GM18867 (cell line): ENCODE results near the gene LONRF3.

Experiments
- ATAC-seq: cut with Tn5 transposase; IDR thresholded peaks from one replicate; pipeline ENCODE4 v1.9.1; 2021; ENCODE audit warnings: mild to moderate bottlenecking, moderate library complexity; ENCODE audit not compliant: unreplicated experiment

Gene LONRF3

GRCh38 chrX:119030990-119031389, 56.6 kb downstream of the LONRF3 start:
- ATAC-seq: no peak

GRCh38 chrX:119036107-119037029, 62.0 kb downstream of the LONRF3 start:
- ATAC-seq: no peak

- no peak for ATAC-seq
These were observed 66.0 kb downstream of the LONRF3 start for GRCh38 chrX:119040432-119040831.

- no peak for ATAC-seq
These were observed 66.8 kb downstream of the LONRF3 start for GRCh38 chrX:119041175-119041574.

- no peak for ATAC-seq
These were observed 67.6 kb downstream of the LONRF3 start for GRCh38 chrX:119042040-119042439.

- no peak for ATAC-seq
These were observed 68.6 kb downstream of the LONRF3 start for GRCh38 chrX:119042996-119043395.

GRCh38 chrX:119045884-119046283, 71.5 kb downstream of the LONRF3 start:
- ATAC-seq: no peak

GRCh38 chrX:119055687-119056086, 81.3 kb downstream of the LONRF3 start:
- no peak for ATAC-seq

- no peak for ATAC-seq
These were observed 88.4 kb downstream of the LONRF3 start for GRCh38 chrX:119062750-119063374.

- no peak for ATAC-seq
These were observed 89.0 kb downstream of the LONRF3 start for GRCh38 chrX:119063428-119063827.

- peak; percentile 50 for ATAC-seq
These were observed 92.8 kb downstream of the LONRF3 start for GRCh38 chrX:119067023-119067739.
